H1 (cell line): ENCODE data around the gene AFTPH. TPM values are rescaled to one million over a fixed set of nuclear protein-coding genes. Genes with fewer than 3 reads are reported as not detected.

ENCODE experiments used
- JUND ChIP-seq: IDR thresholded peaks from 2 replicates; pipeline ENCODE4 v1.6.1; 2011; ENCODE audit warnings: mild to moderate bottlenecking, improper control_type of control experiment, low read length
- POU5F1 ChIP-seq: IDR thresholded peaks from 2 replicates; pipeline ENCODE4 v1.6.1; 2011; ENCODE audit warnings: low read depth, mild to moderate bottlenecking, low read length, moderate library complexity
- USF2 ChIP-seq: IDR thresholded peaks from 2 replicates; pipeline ENCODE4 v1.6.1; 2011; ENCODE audit warnings: low read length, improper control_type of control experiment
- microRNA-seq, 2 experiments: library from miRNA; unstranded; fragments of <30 nt; microRNA quantifications; one replicate each; pipeline versions ENCODE4 to v1.2.0, GENCODE V29; 2016 to 2020; ENCODE audit warnings: borderline microRNAs expressed in 2 of 2, borderline number of aligned reads in 2 of 2, borderline replicate concordance in 1 of 2
- polyA plus RNA-seq, 7 experiments: library from polyadenylated mRNA; depleted of rRNA in 3 of 7; stranded (reverse) in 5 of 7; unstranded in 2 of 7; fragments of >200 nt in 5 of 7; fragments of 200-250 nt in 2 of 7; gene quantifications; 1 replicate in 5 of 7; 2 replicates in 1 of 7; 4 replicates in 1 of 7; pipeline versions ENCODE4 v1.2.1 to v1.2.3, GENCODE V29; 2011 to 2013; ENCODE audit warnings: missing spikeins in 2 of 7, mixed read lengths in 2 of 7
- small RNA-seq: library from polyadenylated mRNA; stranded (forward); fragments of <200 nt; extraction: miRNeasy Mini kit (QIAGEN cat#:217004); gene quantifications from one replicate; pipeline ENCODE3, GENCODE V24; 2013; ENCODE audit not compliant: insufficient read depth
- total RNA-seq: library from RNA; stranded (reverse); fragmentation: NEBNext Ultra II Directional; extraction: Animal tissue kit (Norgen Biotek cat#: 25700); gene quantifications from 2 replicates; pipeline ENCODE4 v1.2.1, GENCODE V29; 2021

The AFTPH gene
- total and polyA plus RNA-seq, 2 of the 8 experiments (the other 6 are each of a cell fraction or from before 2014, with no cell fraction given), result 7.3 to 15.0 TPM

- TF ChIP-seq USF2 (no peak), JUND (no peak), POU5F1 (no peak)
Measured at GRCh38 chr2:64641599-64641998, 117.5 kb downstream of the AFTPH start (continued).

Small RNA genes lying within 50 kb of the gene (microRNA-seq; reads per million reads assigned to microRNA genes)
- 0 reads per million in 2 experiments for gene MIR4434

Small RNA genes lying within 50 kb of the gene (small RNA-seq; reads per million reads assigned to genes)
- gene RNU6-100P, result not detected

Other genes starting within 250 kb of the AFTPH start
- gene LGALSL, start 70.2 kb upstream of the AFTPH start, total RNA-seq, result 29.2 and 32.3 TPM in 2 replicates
- gene LGALSL, start 70.2 kb upstream of the AFTPH start, polyA plus RNA-seq (2011; rRNA removed), result 13.6 and 14.0 TPM in 2 replicates
- gene SERTAD2, start 129.6 kb downstream of the AFTPH start, total RNA-seq, result 4.5 and 5.7 TPM in 2 replicates
- gene SERTAD2, start 129.6 kb downstream of the AFTPH start, polyA plus RNA-seq (2011; rRNA removed), result 2.9 and 3.5 TPM in 2 replicates